ENCODE results near the gene OSBPL1A.

- no peak for TF ChIP-seq HDGF (IDR thresholded peaks at IDR 0.05; ENCODE audit: borderline replicate concordance)
- no peak for TF ChIP-seq ZNF384 (IDR thresholded peaks at IDR 0.05)
- TF ChIP-seq FOXM1 (IDR thresholded peaks at IDR 0.05; ENCODE audit: borderline replicate concordance): no peak
- TF ChIP-seq BHLHE40 (IDR thresholded peaks at IDR 0.05; ENCODE audit: borderline replicate concordance): no peak
- no peak for TF ChIP-seq FOXK2 (IDR thresholded peaks at IDR 0.05)
- no peak for TF ChIP-seq SP1 (IDR thresholded peaks at IDR 0.05)
- TF ChIP-seq ELF4 (IDR thresholded peaks at IDR 0.05): no peak
- no peak for TF ChIP-seq NFRKB (IDR thresholded peaks at IDR 0.05)
- TF ChIP-seq ARNT (IDR thresholded peaks at IDR 0.05): no peak
- TF ChIP-seq L3MBTL2 (conservative IDR thresholded peaks at IDR 0.05): no peak
- no peak for TF ChIP-seq SUZ12 (IDR thresholded peaks at IDR 0.05)
- no peak for TF ChIP-seq LEF1 (IDR thresholded peaks at IDR 0.05; ENCODE audit: borderline replicate concordance)
- TF ChIP-seq PKNOX1 (IDR thresholded peaks at IDR 0.05): no peak
- no peak for TF ChIP-seq FOXA1 (IDR thresholded peaks at IDR 0.05)
Measured at GRCh38 chr18:24408496-24408895, 10.9 kb upstream of the OSBPL1A start.
